HPDE6-E6E7 (cell line): Measurements from ENCODE around the gene KLHL3.

Source experiments
- DNase-seq: peaks from one replicate; pipeline ENCODE4 v3.0.0; 2011; ENCODE audit warnings: missing footprints; ENCODE audit errors: extremely low spot score

KLHL3 gene

DNA sequence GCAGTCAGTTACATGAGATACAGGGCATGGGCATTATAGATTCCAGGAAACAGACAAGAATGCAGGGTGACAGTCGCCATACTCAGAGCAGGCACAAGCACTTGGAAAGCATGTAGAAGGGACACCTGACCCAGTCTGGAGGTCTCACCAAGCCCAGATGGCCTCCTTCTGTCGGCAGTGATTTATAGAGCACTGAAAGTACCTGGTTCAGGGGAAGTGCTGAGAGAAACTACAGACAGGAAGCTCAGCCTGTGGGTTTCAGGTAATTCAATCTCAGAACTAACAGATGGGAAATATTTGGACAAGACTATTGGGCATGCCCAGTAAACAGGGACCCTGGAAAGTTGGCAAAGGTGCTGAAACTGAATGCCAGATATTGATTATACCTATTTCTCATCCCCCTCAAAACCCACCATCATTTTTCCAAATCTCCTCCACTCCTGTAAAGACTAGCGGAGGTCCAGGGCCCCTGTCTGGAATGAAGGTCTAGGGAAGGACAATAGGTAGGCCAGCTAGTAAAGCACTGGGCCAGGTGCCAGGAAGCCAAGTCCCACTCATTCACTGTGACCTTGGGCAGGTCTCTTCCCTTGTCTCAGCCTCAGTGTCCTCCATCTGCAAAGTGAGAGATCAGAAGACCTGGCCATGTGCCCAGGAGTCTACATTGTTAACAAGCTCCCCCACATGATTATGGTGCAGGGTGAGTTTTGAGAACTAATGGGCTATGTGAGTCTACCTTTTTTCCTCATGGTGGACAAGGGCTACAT lies 26.9 kb downstream of the KLHL3 start:
- DNase-seq, result no peak

GRCh38 chr5:137708062-137708461 lies 27.8 kb downstream of the KLHL3 start:
- DNase-seq, result no peak

- DNase-seq, result no peak
These were observed 29.0 kb downstream of the KLHL3 start for GRCh38 chr5:137706841-137707240.

GRCh38 chr5:137705106-137705505 lies 30.8 kb downstream of the KLHL3 start:
- DNase-seq, result no peak

- no peak for DNase-seq
These were observed 32.3 kb downstream of the KLHL3 start for GRCh38 chr5:137703565-137703964.

DNA sequence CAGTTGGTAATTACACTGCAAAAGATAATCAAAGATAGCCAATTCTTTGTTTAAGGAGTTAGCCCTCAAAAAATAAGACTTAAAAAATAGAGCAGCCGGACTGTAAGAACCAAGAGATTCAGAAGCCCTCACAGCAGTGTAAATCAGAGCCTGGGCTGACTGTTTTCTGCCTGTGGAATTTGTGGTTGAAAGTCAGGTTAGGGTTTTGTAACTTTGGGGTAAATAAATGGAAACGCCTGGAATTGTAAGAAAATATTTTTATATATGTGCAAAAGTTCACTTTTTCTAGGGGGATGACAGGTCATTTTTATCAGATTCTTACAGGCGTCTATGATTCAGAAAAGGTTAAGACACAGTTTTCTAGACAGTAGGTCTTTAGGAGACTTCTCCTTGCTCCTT lies 35.6 kb downstream of the KLHL3 start:
- no peak for DNase-seq

GRCh38 chr5:137699336-137700281 lies 36.3 kb downstream of the KLHL3 start:
- DNase-seq, result no peak

GRCh38 chr5:137696481-137696880 lies 39.4 kb downstream of the KLHL3 start:
- no peak for DNase-seq

- no peak for DNase-seq
These were observed 40.0 kb downstream of the KLHL3 start for GRCh38 chr5:137695651-137696428.

- DNase-seq, result no peak
These were observed 41.8 kb downstream of the KLHL3 start for GRCh38 chr5:137693951-137694721.

DNA sequence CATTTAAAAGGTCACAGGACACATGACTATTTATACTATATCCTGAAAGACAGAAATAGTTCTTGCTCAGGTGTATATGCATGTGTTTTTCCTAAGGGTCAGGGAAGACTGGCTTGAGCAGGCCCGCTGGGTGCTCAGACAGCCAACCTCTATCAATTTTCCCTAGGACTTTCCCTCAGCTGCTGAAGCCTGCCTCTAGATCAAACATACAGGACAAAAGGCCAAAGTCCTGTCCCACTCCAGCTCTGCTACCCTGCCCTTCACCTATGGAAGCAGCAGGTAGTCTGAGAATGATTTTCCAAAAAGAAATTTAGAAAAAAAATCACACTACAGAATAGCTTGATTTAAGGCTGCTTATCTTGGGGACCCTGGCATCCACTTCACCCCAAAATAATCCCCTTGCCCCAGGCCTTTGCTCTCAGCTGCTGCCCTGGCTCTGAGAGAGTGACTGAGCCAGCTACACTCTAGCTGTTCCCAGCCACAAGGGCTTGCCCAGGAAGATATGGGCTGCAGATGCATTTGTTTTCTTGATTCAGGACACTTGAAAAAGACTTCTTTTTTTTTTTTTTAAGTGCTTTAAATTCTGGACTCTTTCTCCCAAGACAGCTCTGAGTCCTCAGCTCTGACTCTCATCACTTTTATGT lies 42.5 kb downstream of the KLHL3 start:
- no peak for DNase-seq

DNA sequence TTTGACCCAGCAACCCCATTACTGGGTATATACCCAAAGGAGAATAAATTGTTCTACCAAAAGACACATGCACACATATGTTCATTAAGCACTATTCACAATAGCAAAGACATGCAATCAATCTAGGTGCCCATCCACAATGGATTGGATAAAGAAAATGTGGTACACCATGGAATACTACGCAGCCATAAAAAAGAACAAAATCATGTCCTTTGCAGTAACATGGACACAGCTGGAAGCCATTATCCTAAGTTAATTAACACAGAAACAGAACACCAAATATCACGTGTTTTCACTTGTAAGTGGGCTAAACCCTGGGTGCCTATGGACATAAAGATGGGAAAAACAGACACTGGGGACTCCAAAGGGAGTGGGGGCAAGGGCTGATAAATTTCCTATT lies 46.6 kb downstream of the KLHL3 start:
- no peak for DNase-seq

- DNase-seq, result no peak
These were observed 47.6 kb downstream of the KLHL3 start for GRCh38 chr5:137688210-137688840.

- no peak for DNase-seq
These were observed 51.1 kb downstream of the KLHL3 start for GRCh38 chr5:137684761-137685160.

- DNase-seq, result no peak
These were observed 54.7 kb downstream of the KLHL3 start for GRCh38 chr5:137681191-137681590.

- no peak for DNase-seq
These were observed 56.0 kb downstream of the KLHL3 start for GRCh38 chr5:137679910-137680309.

GRCh38 chr5:137679195-137679594 lies 56.7 kb downstream of the KLHL3 start:
- DNase-seq, result no peak

GRCh38 chr5:137672881-137673280 lies 63.0 kb downstream of the KLHL3 start:
- DNase-seq, result no peak

- no peak for DNase-seq
These were observed 63.9 kb downstream of the KLHL3 start for GRCh38 chr5:137672001-137672400.

DNA sequence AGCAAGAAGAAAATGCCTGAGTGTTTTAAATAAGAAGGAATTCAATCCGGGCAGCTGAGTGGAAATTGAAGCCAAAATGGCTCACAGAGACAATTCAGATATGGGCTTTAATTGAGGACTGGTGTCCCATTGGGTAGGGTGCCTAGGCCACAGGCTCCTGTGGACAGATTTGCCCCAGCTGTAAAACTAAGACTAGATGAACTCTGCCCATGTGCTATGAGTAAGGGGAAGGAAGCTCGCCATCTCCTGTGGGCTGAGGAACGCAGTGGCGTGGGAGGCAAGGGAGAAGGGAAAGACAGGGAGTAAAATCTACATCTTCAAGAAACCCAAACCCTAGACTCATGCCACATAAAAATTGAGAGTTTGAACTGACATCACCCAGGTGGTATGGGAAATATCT lies 66.1 kb downstream of the KLHL3 start:
- DNase-seq, result no peak
